ENCODE data around the gene QKI. TPM values are rescaled to one million over a fixed set of nuclear protein-coding genes. Genes with fewer than 3 reads are reported as not detected.
"Not testable (repeated sequence)": the region's sequence is repeated elsewhere in the genome, so short reads cannot be mapped to it uniquely, and the experiment has no call there.

QKI gene
- polyA plus RNA-seq, 3 donors = 178 to 222 (median 213) TPM

GRCh38 chr6:163579111-163579879 lies 164.8 kb downstream of the QKI start:
- DNase-seq (ENCODE audit: extremely low read depth in 1 of 11, low read depth in 9 of 11, low spot score in 4 of 11) = peak in 3 of 11 donors; percentile 13 to 38 (median 28)

GRCh38 chr6:163579880-163580295 lies 165.4 kb downstream of the QKI start:
- DNase-seq (ENCODE audit: extremely low read depth in 1 of 11, low read depth in 9 of 11, low spot score in 4 of 11) = no peak

GRCh38 chr6:163580311-163581030 lies 166.0 kb downstream of the QKI start:
- no peak for DNase-seq (ENCODE audit: extremely low read depth in 1 of 11, low read depth in 9 of 11, low spot score in 4 of 11)

DNA sequence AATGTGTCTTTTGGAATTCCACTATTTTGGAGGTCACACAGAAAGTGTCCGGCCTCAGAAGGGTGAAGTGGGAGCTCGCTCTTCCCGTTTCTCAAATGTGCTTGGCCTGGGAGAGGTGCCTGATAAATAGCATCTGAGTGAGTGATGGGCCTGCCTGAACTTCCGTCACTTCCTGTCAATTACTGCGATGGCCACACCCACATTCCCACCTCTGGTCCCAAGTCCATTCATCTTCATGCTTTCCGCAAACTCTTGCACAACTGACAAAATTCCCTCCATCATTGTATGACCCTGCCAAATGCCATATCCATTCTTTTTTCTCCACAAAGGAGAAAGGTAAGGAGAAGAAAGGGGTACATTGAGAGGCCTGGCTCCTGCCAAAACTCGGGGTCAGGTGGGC lies 169.0 kb downstream of the QKI start:
- no peak for DNase-seq (ENCODE audit: extremely low read depth in 1 of 11, low read depth in 9 of 11, low spot score in 4 of 11)

GRCh38 chr6:163585932-163586437 lies 171.5 kb downstream of the QKI start:
- DNase-seq (ENCODE audit: extremely low read depth in 1 of 11, low read depth in 9 of 11, low spot score in 4 of 11) = no peak

DNA sequence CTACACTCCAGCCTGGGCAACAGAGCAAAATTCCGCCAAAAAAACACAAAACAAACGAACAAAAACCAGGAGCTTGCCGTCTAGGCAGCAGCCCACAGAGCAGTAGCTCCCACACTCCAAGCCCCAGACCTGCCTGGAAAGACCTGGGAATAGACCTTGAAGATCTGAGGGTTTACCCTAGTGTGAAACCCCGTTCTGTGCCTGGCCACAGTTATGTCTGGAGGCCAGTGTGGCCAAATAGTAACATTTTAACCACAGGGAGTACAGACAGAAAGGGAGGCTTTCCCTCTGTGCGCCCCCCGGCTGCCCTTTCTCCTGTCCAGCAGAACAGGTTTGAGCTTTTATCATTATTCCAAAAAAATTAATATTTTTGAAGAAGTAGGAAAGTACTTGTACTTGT lies 172.4 kb downstream of the QKI start:
- DNase-seq (ENCODE audit: extremely low read depth in 1 of 11, low read depth in 9 of 11, low spot score in 4 of 11) = no peak

DNA sequence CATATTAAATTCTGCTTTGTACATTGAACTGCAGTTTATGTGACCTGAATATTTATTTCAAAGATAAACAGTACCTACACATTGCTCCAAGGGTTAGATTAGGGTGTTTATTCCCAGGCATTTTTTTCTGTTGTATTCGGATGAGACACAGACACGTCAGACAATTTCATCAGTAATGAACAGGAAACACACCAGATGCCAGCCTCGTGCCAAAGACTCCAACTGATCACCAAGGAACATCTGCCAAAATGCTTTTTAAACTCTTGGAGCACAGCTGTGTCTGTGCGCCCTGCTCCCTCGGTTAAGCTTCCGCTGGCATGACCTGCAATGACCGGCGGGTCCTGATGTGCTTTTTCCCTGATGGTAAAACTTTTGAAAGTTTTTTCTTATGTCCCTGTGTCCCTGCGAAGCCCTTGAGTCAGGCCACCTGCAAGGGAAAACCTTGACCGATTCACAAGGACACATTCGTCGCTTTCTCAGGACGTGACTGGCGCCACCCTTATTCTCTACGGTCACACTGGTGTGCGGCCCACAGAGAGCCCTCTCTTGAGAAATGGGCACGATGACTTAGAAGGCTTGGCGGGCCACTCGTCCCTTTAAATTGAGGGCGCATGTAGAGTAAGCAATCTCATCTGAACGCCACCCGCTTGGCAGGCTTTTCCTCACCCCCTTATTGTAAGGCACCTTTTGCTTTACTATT lies 173.9 kb downstream of the QKI start:
- DNase-seq (ENCODE audit: extremely low read depth in 1 of 11, low read depth in 9 of 11, low spot score in 4 of 11) = no peak

- no peak for DNase-seq (ENCODE audit: extremely low read depth in 1 of 11, low read depth in 9 of 11, low spot score in 4 of 11)
Measured at GRCh38 chr6:163589387-163589786, 174.9 kb downstream of the QKI start.

GRCh38 chr6:163590132-163590531 lies 175.6 kb downstream of the QKI start:
- not testable (repeated sequence) for DNase-seq (ENCODE audit: extremely low read depth in 1 of 11, low read depth in 9 of 11, low spot score in 4 of 11)

- DNase-seq (ENCODE audit: extremely low read depth in 1 of 11, low read depth in 9 of 11, low spot score in 4 of 11) = no peak
Measured at GRCh38 chr6:163592872-163593271, 178.4 kb downstream of the QKI start.

DNA sequence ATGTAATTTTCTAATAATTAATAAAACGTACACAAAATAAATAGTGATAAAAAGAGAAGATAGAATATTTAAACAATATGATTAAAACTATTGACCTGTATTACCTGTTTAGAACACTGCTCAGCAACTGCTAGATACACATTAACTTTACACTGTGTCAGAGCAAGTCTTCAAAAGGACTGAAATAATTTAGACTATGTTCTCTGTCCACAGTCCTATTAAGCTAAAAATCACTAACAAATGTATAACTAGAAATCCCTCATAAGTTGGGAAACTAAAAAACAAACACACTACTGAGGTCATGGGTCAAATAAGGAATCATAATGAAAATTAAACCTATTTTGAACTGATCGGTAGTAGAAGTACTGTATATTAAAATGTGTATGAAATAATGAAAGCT lies 181.7 kb downstream of the QKI start:
- no peak for DNase-seq (ENCODE audit: extremely low read depth in 1 of 11, low read depth in 9 of 11, low spot score in 4 of 11)

DNA sequence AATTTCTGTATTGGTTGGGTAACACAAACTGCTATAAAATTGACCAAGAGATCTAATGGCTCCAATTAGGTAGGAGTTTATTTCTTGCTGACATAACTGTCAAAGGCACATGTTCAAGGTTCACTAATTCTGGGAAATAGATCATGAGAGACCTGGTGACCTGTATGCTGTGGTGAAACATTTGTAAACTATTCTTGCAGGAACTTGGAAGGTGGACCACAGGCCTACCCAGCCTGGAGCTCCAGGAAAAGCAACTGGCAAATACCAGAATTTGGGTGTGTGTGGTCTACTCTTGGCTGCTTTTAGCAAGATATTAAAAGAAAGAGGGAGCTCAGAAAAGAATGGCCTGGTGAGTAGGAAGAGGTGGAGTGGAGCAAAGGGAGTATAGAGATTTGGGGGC lies 184.6 kb downstream of the QKI start:
- no peak for DNase-seq (ENCODE audit: extremely low read depth in 1 of 11, low read depth in 9 of 11, low spot score in 4 of 11)

DNA sequence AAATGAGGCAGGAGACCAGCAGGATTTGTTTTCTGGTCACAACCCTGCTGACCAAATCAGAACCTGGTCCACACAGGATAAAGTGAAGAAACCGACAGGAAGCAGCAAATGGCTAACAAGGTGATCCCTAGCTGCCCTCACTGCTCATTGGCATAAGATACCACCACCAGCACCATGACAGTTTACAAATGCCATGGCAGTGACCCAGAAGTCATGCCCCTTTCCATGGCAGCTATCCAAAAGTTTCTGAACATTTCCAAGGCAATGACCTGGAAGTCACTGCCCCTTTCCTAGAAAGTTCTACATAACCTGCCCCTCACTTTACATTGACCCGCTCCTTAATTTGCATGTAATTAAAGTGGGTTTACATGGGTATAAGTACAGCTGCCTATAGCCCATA lies 185.2 kb downstream of the QKI start:
- no peak for DNase-seq (ENCODE audit: extremely low read depth in 1 of 11, low read depth in 9 of 11, low spot score in 4 of 11)

- no peak for DNase-seq (ENCODE audit: extremely low read depth in 1 of 11, low read depth in 9 of 11, low spot score in 4 of 11)
Measured at GRCh38 chr6:163600331-163600730, 185.8 kb downstream of the QKI start.

DNA sequence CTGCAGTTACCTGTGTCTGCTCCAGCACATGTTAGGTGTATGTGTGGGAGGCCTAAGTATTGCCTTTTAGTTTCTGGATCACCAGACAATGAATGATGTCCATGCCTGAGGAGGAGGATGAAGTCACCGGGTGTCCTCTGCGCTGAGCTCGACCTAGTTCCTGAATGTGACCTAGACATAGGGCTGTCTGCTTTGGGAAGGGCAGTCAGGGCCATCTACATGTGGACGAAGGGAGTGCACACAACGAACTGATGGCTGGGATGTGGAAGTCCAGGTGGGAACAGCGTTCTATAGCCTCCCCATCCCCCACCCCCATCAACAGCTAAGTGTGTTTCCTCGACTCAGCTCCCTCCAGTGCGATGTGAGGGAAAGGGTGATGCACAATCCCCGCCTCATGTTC lies 186.3 kb downstream of the QKI start:
- DNase-seq (ENCODE audit: extremely low read depth in 1 of 11, low read depth in 9 of 11, low spot score in 4 of 11) = no peak

DNA sequence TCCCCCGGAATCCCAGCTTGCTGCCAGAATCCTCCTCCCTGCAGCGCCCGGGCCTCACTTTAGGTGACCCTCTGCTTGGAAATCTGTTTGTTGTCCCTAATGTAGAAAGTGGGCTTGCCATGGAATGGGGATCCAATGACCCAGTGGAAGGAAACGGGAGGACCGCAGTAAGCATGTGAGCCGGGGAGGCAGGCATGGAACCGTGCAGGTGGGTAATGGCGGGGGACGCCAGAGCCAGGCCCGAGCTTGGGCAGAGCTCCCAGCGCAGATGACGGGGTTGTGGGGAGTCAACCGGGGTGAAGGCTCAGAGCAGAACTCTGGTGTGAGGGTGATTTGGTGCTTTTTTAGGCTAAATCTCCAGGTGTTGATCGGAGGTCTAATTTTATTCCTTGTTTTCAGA lies 188.3 kb downstream of the QKI start:
- DNase-seq (ENCODE audit: extremely low read depth in 1 of 11, low read depth in 9 of 11, low spot score in 4 of 11) = no peak

DNA sequence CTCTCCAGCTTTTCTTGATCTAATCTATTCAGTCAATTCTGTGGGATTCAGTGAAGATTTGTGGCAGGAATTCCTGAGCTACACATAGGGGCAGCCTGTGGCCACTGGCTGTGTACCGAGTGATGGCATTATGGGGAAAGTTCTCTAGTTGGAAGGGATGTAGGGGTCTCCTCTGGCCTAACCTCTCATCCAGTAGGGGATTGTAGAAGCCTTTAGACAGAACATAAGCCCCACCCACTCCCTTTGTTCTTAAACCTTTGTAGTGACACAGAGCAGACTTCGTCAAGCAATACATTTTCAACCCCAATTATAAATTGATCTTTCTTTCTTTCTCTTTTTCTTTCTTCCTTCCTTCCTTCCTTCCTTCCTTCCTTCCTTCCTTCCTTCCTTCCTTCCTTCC lies 188.9 kb downstream of the QKI start:
- no peak for DNase-seq (ENCODE audit: extremely low read depth in 1 of 11, low read depth in 9 of 11, low spot score in 4 of 11)

- DNase-seq (ENCODE audit: extremely low read depth in 1 of 11, low read depth in 9 of 11, low spot score in 4 of 11) = no peak
Measured at GRCh38 chr6:163605385-163606097, 191.0 kb downstream of the QKI start.

DNA sequence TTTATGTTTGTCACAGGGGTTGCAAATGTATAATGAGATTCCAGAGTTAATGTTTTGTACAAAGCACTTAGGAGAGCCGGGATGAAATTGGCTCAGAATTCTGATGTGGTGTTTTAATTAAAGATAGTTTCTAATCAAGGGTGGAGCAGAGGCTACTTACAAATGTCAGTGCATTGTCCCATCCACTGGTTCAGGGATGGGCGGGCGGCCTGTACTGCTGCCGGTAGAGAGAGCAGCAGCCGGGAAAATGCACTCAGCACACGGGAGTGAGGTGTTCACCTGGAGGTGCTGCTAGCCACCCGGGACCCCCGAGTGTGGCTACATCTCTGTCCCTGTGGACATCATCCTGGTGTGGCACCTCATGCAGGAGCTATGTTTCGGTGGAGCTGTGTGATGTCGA lies 193.3 kb downstream of the QKI start:
- no peak for DNase-seq (ENCODE audit: extremely low read depth in 1 of 11, low read depth in 9 of 11, low spot score in 4 of 11)
